Mesothelial cell of epicardium (in vitro differentiated cells): Measurements from ENCODE around the gene COA6. TPM values are rescaled to one million over a fixed set of nuclear protein-coding genes. Genes with fewer than 3 reads are reported as not detected.

Source experiments
- DNase-seq, 2 experiments: peaks; one replicate each; pipeline ENCODE4 v3.0.0; 2021; ENCODE audit warnings: low spot score in 2 of 2; ENCODE audit not compliant: unreplicated experiment in 2 of 2
- H3K27ac Mint-ChIP-seq: 2 replicates; pipeline ENCODE4 v1.8.0; 2021; ENCODE audit warnings: mixed read lengths
- H3K27me3 Mint-ChIP-seq: 2 replicates; pipeline ENCODE4 v1.8.0; 2021; ENCODE audit warnings: low read depth, mixed read lengths
- H3K36me3 Mint-ChIP-seq: 2 replicates; pipeline ENCODE4 v1.8.0; 2021; ENCODE audit warnings: mixed read lengths
- H3K4me1 Mint-ChIP-seq: 2 replicates; pipeline ENCODE4 v1.8.0; 2021; ENCODE audit warnings: mixed read lengths
- H3K4me3 Mint-ChIP-seq: 2 replicates; pipeline ENCODE4 v1.8.0; 2021; ENCODE audit warnings: mild to moderate bottlenecking, moderate library complexity, mixed read lengths
- H3K9me3 Mint-ChIP-seq: 2 replicates; pipeline ENCODE4 v1.8.0; 2021; ENCODE audit warnings: mixed read lengths
- total RNA-seq: library from RNA; stranded (reverse); gene quantifications from 3 replicates; pipeline ENCODE4 v1.2.1, GENCODE V29; 2021
- TF ChIP-seq, protein P1 (sequence below): fragments of 200-600 bp; sonication (generic); IDR thresholded peaks from one replicate; pipeline ENCODE4 v1.5.0; 2021; ENCODE audit warnings: antibody characterized with exemption; ENCODE audit not compliant: unreplicated experiment

Gene COA6, protein sequence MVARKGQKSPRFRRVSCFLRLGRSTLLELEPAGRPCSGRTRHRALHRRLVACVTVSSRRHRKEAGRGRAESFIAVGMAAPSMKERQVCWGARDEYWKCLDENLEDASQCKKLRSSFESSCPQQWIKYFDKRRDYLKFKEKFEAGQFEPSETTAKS
- 19.9 to 23.7 TPM (median 23.2 TPM) in 3 replicates for total RNA-seq

DNA sequence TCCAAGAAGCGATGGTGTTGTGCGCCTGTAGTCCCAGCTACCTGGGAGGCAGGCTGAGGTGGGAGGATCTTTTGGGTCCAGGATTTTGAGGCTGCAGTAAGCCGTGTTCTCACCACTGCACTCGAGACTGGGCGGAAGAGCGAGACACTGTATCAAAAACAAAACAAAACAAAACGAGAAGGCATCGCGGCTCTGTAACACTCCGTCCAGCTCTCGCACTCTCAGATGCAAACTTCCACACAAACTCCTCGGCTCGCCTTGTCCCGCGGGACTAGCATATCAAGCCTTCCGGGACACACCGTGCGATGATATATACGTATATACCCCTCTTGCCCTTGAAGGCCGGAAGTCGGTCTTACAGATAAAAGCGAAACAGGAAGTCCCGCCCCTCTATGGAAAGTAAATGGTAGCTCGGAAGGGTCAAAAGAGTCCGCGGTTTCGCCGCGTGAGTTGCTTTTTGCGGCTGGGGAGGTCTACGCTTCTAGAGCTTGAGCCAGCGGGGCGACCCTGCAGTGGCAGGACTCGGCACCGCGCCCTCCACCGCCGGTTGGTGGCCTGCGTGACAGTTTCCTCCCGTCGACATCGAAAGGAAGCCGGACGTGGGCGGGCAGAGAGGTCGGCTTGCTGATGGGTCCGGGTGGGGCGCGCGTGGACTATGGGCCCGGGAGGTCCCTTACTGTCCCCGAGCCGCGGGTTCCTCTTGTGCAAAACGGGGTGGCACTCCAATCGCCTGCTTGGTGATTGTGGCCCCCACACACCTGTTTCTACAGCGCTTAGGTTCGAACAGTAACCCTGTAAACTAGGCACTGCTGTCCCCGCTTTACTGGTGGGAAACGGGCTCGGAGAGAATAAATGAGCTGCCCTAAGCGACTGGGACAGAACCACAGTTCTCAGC, at the start of gene COA6:
Gene COA6 (plus strand): TSS at position 393 of the 895 bp plus-strand sequence. CDS start 11 bp downstream, at position 404.
- peak within 1 kb of the TSS; percentile 99 for H3K27ac Mint-ChIP-seq
- DNase-seq = peak; percentile 58 to 78
- TF ChIP-seq, protein P1, sequence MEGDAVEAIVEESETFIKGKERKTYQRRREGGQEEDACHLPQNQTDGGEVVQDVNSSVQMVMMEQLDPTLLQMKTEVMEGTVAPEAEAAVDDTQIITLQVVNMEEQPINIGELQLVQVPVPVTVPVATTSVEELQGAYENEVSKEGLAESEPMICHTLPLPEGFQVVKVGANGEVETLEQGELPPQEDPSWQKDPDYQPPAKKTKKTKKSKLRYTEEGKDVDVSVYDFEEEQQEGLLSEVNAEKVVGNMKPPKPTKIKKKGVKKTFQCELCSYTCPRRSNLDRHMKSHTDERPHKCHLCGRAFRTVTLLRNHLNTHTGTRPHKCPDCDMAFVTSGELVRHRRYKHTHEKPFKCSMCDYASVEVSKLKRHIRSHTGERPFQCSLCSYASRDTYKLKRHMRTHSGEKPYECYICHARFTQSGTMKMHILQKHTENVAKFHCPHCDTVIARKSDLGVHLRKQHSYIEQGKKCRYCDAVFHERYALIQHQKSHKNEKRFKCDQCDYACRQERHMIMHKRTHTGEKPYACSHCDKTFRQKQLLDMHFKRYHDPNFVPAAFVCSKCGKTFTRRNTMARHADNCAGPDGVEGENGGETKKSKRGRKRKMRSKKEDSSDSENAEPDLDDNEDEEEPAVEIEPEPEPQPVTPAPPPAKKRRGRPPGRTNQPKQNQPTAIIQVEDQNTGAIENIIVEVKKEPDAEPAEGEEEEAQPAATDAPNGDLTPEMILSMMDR = no peak
- peak within 1 kb of the TSS; percentile 97 for H3K4me3 Mint-ChIP-seq
- peaks cover 15% of the 10 kb centered on the region for H3K27me3 Mint-ChIP-seq
- H3K36me3 Mint-ChIP-seq = peaks cover 18% of the 10 kb centered on the region
- H3K4me1 Mint-ChIP-seq = peaks cover 15% of the 10 kb centered on the region
- H3K9me3 Mint-ChIP-seq = no peaks in the 10 kb centered on the region

DNA sequence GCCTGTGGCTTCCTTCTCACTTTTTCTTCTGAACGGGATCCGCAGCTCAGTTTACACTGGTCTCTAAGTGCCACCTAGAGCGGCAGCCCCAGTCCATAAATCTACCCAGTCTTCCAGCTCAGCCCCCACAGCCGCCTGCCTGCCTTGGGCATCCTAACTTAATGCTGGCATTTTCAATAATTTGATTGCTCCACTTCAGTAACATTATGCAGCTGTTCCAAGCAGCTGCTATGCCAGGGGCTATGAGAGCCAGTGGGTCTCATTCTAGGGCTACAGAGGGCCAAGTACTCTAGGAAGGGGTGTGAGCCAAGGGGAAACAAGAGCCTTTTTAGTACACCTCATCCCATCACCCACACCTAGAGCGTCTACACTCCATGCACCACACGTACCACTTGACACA, 48.4 kb upstream of the COA6 start:
- Mint-ChIP-seq H3K27me3 (peaks cover 81% of the 10 kb centered on the region), H3K9me3 (no peaks in the 10 kb centered on the region), H3K27ac (no peak overlapping the region), H3K4me3 (no peak overlapping the region), H3K4me1 (peaks cover 3% of the 10 kb centered on the region), H3K36me3 (no peaks in the 10 kb centered on the region)
- no peak for DNase-seq
- TF ChIP-seq, protein P1 = no peak

DNA sequence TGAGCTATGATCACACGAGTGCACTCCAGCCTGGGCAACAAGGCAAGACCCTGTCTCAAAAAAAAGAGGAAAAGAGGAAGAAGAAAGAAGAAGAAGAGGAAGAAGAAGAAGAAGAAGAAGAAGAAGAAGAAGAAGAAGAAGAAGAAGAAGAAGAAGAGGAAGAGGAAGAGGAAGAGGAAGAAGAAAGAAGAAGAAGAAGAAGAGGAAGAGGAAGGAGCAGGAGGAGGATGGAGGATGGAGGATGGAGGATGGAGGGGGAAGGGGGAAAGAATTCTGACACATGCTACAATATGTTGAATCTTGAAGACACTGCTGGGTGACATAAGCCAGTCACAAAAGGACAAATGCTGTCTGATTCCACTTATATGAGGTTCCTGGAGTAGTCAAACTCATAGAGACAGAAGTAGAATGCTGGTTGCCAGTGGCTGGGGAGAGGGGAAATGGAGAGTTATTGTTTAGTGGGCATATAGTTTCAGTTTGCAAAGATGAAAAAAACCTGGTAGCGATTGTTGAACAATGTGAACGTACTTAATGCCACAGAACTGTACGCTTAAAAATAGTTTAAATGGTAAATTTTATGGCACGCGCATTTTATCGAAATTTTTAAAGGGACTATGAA, 47.3 kb upstream of the COA6 start:
- Mint-ChIP-seq H3K4me1 (peaks cover 3% of the 10 kb centered on the region), H3K27me3 (peaks cover 79% of the 10 kb centered on the region)

DNA sequence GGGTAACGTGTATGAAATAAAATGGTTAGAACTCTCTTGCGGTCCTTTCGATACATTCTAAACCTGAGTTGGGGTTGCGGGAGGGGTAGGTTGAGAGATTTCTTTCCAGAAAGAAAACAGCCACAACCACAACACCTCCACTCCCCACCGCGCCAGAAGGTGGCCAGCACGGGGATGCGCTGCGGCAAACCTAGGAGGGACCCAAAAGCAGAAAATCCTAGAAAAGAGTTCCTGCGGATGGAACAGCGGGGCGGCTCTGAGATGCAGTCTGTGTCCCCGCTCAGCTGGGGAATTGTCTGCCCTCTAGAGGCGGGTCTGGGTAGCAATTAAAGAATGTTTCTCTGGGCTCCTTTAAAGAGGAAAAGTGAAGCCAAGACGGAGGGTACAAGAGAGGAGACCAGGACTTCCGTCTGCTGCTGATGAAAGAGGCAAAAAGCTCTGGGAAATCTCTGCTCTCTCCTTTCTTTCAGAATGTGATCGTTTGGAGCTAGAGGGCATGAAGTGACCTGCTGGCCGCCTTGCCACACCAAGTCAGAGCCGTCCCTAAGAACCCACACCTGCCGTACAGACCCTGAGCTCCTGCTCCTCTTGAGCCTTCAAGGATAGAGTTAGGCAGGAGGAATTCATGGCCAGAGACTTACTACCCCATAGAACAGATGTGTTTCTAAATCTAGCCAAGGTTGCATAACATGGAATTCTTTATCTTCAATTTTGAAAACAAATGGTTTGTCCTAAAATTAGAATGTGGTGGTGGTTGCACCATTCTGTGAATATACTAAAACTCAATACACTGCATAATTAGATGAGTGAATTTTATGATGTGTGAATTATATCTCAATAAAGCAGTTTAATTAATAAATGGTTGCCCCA, 46.5 kb upstream of the COA6 start:
- TF ChIP-seq, protein P1 = peak; percentile 58
- H3K9me3 Mint-ChIP-seq = no peaks in the 10 kb centered on the region
- DNase-seq = peak; percentile 34 to 71
- no peak overlapping the region for H3K4me3 Mint-ChIP-seq
- H3K27me3 Mint-ChIP-seq = peaks cover 80% of the 10 kb centered on the region
- peaks cover 3% of the 10 kb centered on the region for H3K4me1 Mint-ChIP-seq
- H3K27ac Mint-ChIP-seq = no peak overlapping the region
- H3K36me3 Mint-ChIP-seq = no peaks in the 10 kb centered on the region

More for the DNA sequence above, 47.3 kb upstream of the COA6 start:
- Mint-ChIP-seq H3K4me3 (no peak overlapping the region), H3K27ac (no peak overlapping the region), H3K36me3 (no peaks in the 10 kb centered on the region), H3K9me3 (no peaks in the 10 kb centered on the region)
- TF ChIP-seq, protein P1 = no peak
- DNase-seq = no peak

DNA sequence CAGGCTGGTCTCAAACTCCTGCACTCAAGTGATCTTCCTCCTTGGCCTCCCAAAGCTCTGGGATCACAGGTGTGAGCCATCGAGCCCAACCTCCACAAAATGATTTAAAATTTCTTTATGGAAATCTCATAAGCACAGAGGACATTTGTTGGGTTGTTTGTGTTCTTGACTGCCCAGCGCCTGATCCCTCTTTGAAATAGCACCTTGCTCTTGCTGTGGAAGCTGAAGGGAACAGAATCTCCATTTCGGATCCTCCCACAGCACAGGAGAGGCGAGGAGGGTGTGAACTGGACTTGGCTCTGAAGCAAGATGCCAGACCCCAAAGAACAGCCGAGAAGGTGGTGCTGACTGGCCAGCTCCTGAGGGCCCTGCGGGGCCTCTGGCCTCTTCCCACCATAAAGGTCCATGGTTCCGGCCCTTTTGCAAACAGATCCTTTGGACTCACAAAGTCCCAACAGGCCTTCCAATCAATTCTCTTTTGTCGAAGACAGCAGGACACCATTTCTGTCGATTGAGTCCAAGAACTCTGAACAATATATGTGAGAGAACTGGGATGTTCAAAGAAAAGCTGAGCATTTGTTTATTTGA, 45.6 kb upstream of the COA6 start:
- H3K27me3 Mint-ChIP-seq = peaks cover 81% of the 10 kb centered on the region
- peaks cover 3% of the 10 kb centered on the region for H3K4me1 Mint-ChIP-seq
- no peak overlapping the region for H3K27ac Mint-ChIP-seq
- H3K4me3 Mint-ChIP-seq = no peak overlapping the region
- no peak for DNase-seq
- H3K36me3 Mint-ChIP-seq = no peaks in the 10 kb centered on the region
- TF ChIP-seq, protein P1 = no peak
- no peaks in the 10 kb centered on the region for H3K9me3 Mint-ChIP-seq
